Bronchial epithelial cell (primary cell): ENCODE results near the gene ANTXRL. TPM values are rescaled to one million over a fixed set of nuclear protein-coding genes. Genes with fewer than 3 reads are reported as not detected.
"Not testable (repeated sequence)": the region's sequence is repeated elsewhere in the genome, so short reads cannot be mapped to it uniquely, and the experiment has no call there.

Experiments
- DNase-seq: peaks from one replicate; pipeline ENCODE4 v3.0.0-alpha.2; 2010; ENCODE audit warnings: low read depth
- FAIRE-seq: peaks from 2 replicates; lab custom pipeline; 2011; peaks lifted over from hg19 to GRCh38; lab: Jason Lieb, UNC
- H3K27me3 ChIP-seq: 2 replicates; pipeline ENCODE4 v1.5.1; 2011; ENCODE audit warnings: low read length; ENCODE audit not compliant: control insufficient read depth, insufficient read depth
- H3K36me3 ChIP-seq: 2 replicates; pipeline ENCODE4 v1.5.1; 2011; ENCODE audit warnings: low read length; ENCODE audit not compliant: control insufficient read depth, insufficient read depth
- H3K4me3 ChIP-seq: 2 replicates; pipeline ENCODE4 v1.5.1; 2011; ENCODE audit warnings: mild to moderate bottlenecking, low read depth, low read length, control low read depth
- CTCF ChIP-seq: IDR thresholded peaks from 2 replicates; pipeline ENCODE4 v1.5.1; 2011; ENCODE audit warnings: mild to moderate bottlenecking, moderate library complexity, low read length, control low read depth, inconsistent platforms; ENCODE audit not compliant: insufficient read depth, severe bottlenecking
- total RNA-seq: library from RNA; depleted of rRNA; stranded (reverse); fragments of >200 nt; gene quantifications from 2 replicates; pipeline ENCODE4 v1.2.1, GENCODE V29; 2014

The ANTXRL gene
- total RNA-seq, 1 donor from 2014 or later = not detected

- Histone ChIP-seq H3K4me3 (no peak overlapping the region), H3K27me3 (peaks cover 3% of the 10 kb centered on the region), H3K36me3 (no peaks in the 10 kb centered on the region)
- no peak for FAIRE-seq
- TF ChIP-seq CTCF = no peak
- no peak for DNase-seq
These were observed 23.3 kb downstream of the ANTXRL start for GRCh38 chr10:46310143-46310514.

DNA sequence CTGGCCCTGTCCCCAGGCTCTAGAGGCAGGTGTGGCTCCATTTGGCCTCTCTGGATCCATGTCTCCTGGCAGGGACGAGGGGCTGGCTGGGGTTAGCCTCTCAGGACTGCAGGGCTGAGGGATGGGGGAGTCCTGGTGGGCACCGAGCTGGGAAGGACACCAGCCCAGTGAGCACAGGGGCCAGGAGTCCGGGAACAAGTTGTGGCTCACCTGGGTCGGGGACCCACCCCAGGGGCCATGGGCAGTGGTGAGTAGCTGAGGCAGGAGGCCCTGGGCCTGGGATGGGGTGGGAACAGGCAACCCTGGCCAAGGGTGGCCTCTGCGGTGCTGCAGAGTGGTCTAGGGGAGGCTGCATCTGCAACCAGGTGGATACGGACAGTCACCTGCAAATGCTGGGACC, 24.1 kb downstream of the ANTXRL start:
- Histone ChIP-seq H3K27me3 (peaks cover 3% of the 10 kb centered on the region), H3K36me3 (no peaks in the 10 kb centered on the region), H3K4me3 (no peak overlapping the region)
- FAIRE-seq = no peak
- TF ChIP-seq CTCF = no peak
- DNase-seq = no peak

- Histone ChIP-seq H3K36me3 (no peaks in the 10 kb centered on the region), H3K4me3 (no peak overlapping the region), H3K27me3 (peaks cover 3% of the 10 kb centered on the region)
- no peak for FAIRE-seq
- DNase-seq = no peak
- TF ChIP-seq CTCF = no peak
These were observed 24.7 kb downstream of the ANTXRL start for GRCh38 chr10:46311501-46311951.

GRCh38 chr10:46311961-46312431, 25.2 kb downstream of the ANTXRL start:
- FAIRE-seq, H3K27me3 ChIP-seq, DNase-seq, H3K36me3 ChIP-seq, H3K4me3 ChIP-seq: not testable (repeated sequence)

- Histone ChIP-seq H3K27me3 (peaks cover 3% of the 10 kb centered on the region), H3K36me3 (no peaks in the 10 kb centered on the region), H3K4me3 (no peak overlapping the region)
- no peak for DNase-seq
- no peak for TF ChIP-seq CTCF
- FAIRE-seq = no peak
These were observed 26.2 kb downstream of the ANTXRL start for GRCh38 chr10:46312953-46313352.

GRCh38 chr10:46314071-46314470, 27.3 kb downstream of the ANTXRL start:
- no peak for TF ChIP-seq CTCF
- Histone ChIP-seq H3K36me3 (no peaks in the 10 kb centered on the region), H3K4me3 (no peak overlapping the region), H3K27me3 (peaks cover 3% of the 10 kb centered on the region)
- no peak for FAIRE-seq
- no peak for DNase-seq

DNA sequence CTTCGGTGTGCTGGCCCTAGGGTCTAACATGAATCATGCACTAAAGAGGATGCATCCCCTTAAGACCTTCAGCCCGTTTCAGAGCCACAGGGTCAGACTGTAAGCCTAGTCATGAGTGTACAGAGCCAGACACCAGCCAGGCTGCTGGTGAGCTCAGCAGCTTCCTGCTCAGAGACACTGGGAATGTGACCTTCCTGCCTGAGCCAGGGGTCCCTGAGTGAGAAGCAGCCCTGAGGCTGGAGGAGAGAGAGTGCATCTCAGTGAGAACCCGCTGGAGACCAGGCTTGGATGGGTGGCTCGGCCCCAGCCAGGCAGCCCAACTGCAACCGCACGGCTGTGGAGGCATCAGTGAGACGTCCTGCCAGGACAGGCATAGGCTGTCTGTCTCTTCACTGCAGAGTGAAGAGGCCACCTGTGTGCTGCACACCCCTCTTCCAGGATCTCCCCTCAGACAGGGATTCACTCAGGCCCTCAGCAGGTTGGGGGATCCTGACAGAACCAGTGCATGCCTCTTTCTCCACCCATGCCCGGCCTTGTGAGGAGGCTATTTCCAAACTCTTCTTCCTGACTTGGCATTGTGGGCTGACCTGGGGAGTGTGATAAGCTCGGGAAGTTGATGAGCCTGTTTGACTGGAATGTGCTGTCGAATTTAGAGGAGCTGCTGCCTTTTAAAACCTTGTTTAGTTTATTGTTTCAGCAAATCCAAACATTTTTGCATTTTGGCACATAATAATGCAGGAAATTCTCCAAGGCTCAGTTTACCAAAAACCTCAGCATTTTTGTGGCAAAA, 28.5 kb downstream of the ANTXRL start:
- not testable (repeated sequence) for H3K4me3 ChIP-seq, H3K36me3 ChIP-seq, FAIRE-seq, H3K27me3 ChIP-seq
- DNase-seq = peak; percentile 84
